Activated CD4-positive, alpha-beta T cell treated with anti-CD3 and anti-CD28 coated beads for 1 hour (primary cell): Measurements from ENCODE around the gene REX1BD.

Experiments
- DNase-seq: peaks from one replicate; pipeline ENCODE4 v3.0.0-alpha.2; 2020

Gene REX1BD

GRCh38 chr19:18603958-18604819 is 15.6 kb downstream of the REX1BD start:
- DNase-seq: no peak

- no peak for DNase-seq
Observed at GRCh38 chr19:18604820-18605159, 16.2 kb downstream of the REX1BD start.

GRCh38 chr19:18605196-18605545 is 16.6 kb downstream of the REX1BD start:
- no peak for DNase-seq

GRCh38 chr19:18605546-18606280 is 17.1 kb downstream of the REX1BD start:
- no peak for DNase-seq

- DNase-seq: no peak
Observed at GRCh38 chr19:18606281-18607225, 18.0 kb downstream of the REX1BD start, which contains the start of gene CRLF1. CRLF1 (minus strand) TSS chr19:18606799; CDS start chr19:18606656, 143 bp downstream.

- peak; percentile 32 for DNase-seq
Observed at GRCh38 chr19:18607226-18608101, 18.9 kb downstream of the REX1BD start.

GRCh38 chr19:18608102-18608804 is 19.7 kb downstream of the REX1BD start:
- no peak for DNase-seq

- DNase-seq: no peak
Observed at GRCh38 chr19:18608805-18609716, 20.5 kb downstream of the REX1BD start.

GRCh38 chr19:18609717-18610051 is 21.1 kb downstream of the REX1BD start:
- DNase-seq: no peak

GRCh38 chr19:18610245-18610555 is 21.6 kb downstream of the REX1BD start:
- DNase-seq: no peak

- DNase-seq: no peak
Observed at GRCh38 chr19:18610556-18611326, 22.1 kb downstream of the REX1BD start.

- DNase-seq: no peak
Observed at GRCh38 chr19:18611327-18612050, 22.9 kb downstream of the REX1BD start.

GRCh38 chr19:18612051-18612771 is 23.6 kb downstream of the REX1BD start:
- DNase-seq: no peak

GRCh38 chr19:18612772-18613588 is 24.4 kb downstream of the REX1BD start, which contains the start of gene TMEM59L:
TMEM59L (plus strand) TSS chr19:18612870; CDS start chr19:18612959, 89 bp downstream.
- peak; percentile 42 for DNase-seq

GRCh38 chr19:18613589-18614234 is 25.1 kb downstream of the REX1BD start:
- no peak for DNase-seq

GRCh38 chr19:18616023-18616422 is 27.4 kb downstream of the REX1BD start:
- no peak for DNase-seq

- DNase-seq: no peak
Observed at GRCh38 chr19:18617562-18617961, 29.0 kb downstream of the REX1BD start.
